ENCODE measurements around the gene PPARGC1A.

PPARGC1A gene

GRCh38 chr4:23788460-23788859, 101.4 kb downstream of the PPARGC1A start:
- no peak for TF ChIP-seq CTCF (IDR thresholded peaks at IDR 0.05; ENCODE audit: low read depth, low read length)
- H3K4me3 ChIP-seq (ENCODE audit: low read depth, low read length): no peak overlapping the region

- H3K4me3 ChIP-seq (ENCODE audit: low read depth, low read length): no peak overlapping the region
These were observed 101.8 kb downstream of the PPARGC1A start for GRCh38 chr4:23788027-23788426.

GRCh38 chr4:23782778-23783437, 106.9 kb downstream of the PPARGC1A start:
- no peak overlapping the region for H3K4me3 ChIP-seq (ENCODE audit: low read depth, low read length)
- no peak for TF ChIP-seq CTCF (IDR thresholded peaks at IDR 0.05; ENCODE audit: low read depth, low read length)

More at GRCh38 chr4:23788027-23788426, 101.8 kb downstream of the PPARGC1A start:
- TF ChIP-seq CTCF (IDR thresholded peaks at IDR 0.05; ENCODE audit: low read depth, low read length): no peak

GRCh38 chr4:23779839-23780238, 110.0 kb downstream of the PPARGC1A start:
- no peak for TF ChIP-seq CTCF (IDR thresholded peaks at IDR 0.05; ENCODE audit: low read depth, low read length)
- H3K4me3 ChIP-seq (ENCODE audit: low read depth, low read length): no peak overlapping the region

GRCh38 chr4:23779422-23779821, 110.4 kb downstream of the PPARGC1A start:
- no peak overlapping the region for H3K4me3 ChIP-seq (ENCODE audit: low read depth, low read length)
- TF ChIP-seq CTCF (IDR thresholded peaks at IDR 0.05; ENCODE audit: low read depth, low read length): no peak

- TF ChIP-seq CTCF (IDR thresholded peaks at IDR 0.05; ENCODE audit: low read depth, low read length): no peak
- H3K4me3 ChIP-seq (ENCODE audit: low read depth, low read length): no peak overlapping the region
These were observed 114.2 kb downstream of the PPARGC1A start for GRCh38 chr4:23775694-23776093.

- H3K4me3 ChIP-seq (ENCODE audit: low read depth, low read length): no peak overlapping the region
- no peak for TF ChIP-seq CTCF (IDR thresholded peaks at IDR 0.05; ENCODE audit: low read depth, low read length)
These were observed 114.9 kb downstream of the PPARGC1A start for GRCh38 chr4:23774909-23775308.

All from WI38 (cell line).